Adrenal gland (tissue), 12 donors: ENCODE results near the gene ANKRD36B. TPM values are rescaled to one million over a fixed set of nuclear protein-coding genes. Genes with fewer than 3 reads are reported as not detected.
"Not testable (repeated sequence)": the region's sequence is repeated elsewhere in the genome, so short reads cannot be mapped to it uniquely, and the experiment has no call there.

Source experiments
- DNase-seq, 7 donors: peaks; one replicate each; pipeline ENCODE4 v3.0.0-alpha.2; 2019 to 2020
- H3K27ac ChIP-seq, 5 donors: fragments of 200-600 bp; sonication (generic) in 4 of 5; 1 replicate in 3 of 5; 2 replicates in 2 of 5; pipeline versions ENCODE4 v1.5.1 to v1.8.0; 2016 to 2020; ENCODE audit warnings: mild to moderate bottlenecking in 1 of 5
- H3K27me3 ChIP-seq: fragments of 200-600 bp; 2 replicates; pipeline ENCODE4 v1.8.0; 2021
- H3K36me3 ChIP-seq, 2 donors: fragments of 200-600 bp; replicated peaks in 1 of 2; 1 replicate in 1 of 2; 2 replicates in 1 of 2; pipeline versions ENCODE4 v1.5.1 to v1.8.0; 2018 to 2022
- H3K4me1 ChIP-seq, 2 donors: fragments of 200-600 bp; replicated peaks in 1 of 2; 1 replicate in 1 of 2; 2 replicates in 1 of 2; pipeline versions ENCODE4 v1.5.1 to v1.8.0; 2018 to 2021
- H3K4me3 ChIP-seq, 4 donors: fragments of 200-600 bp; sonication (generic) in 3 of 4; one replicate each; pipeline ENCODE4 v1.5.1; 2016 to 2018
- H3K9me3 ChIP-seq, 3 donors: fragments of 200-600 bp; sonication (generic) in 1 of 3; replicated peaks in 1 of 3; 1 replicate in 2 of 3; 2 replicates in 1 of 3; pipeline versions ENCODE4 v1.5.1 to v1.8.0; 2016 to 2021
- POLR2A ChIP-seq, 2 donors: fragments of 450-650 bp; IDR thresholded peaks; one replicate each; pipeline ENCODE4 v1.6.1; 2017; ENCODE audit warnings: antibody characterized with exemption in 2 of 2, mild to moderate bottlenecking in 2 of 2, moderate library complexity in 1 of 2
- WGBS, 4 donors: extraction: QIAGEN DNeasy Blood & Tissue Kit in 2 of 4; methylation state at CpG; one replicate each; pipeline versions ENCODE4 v1.1.5 to v1.1.7; 2013 to 2017; 5-methylcytosine and 5-hydroxymethylcytosine counted together
- intact Hi-C, 2 donors: fragments of 100-400 bp; cut with DNase I; formaldehyde crosslinking; loops; one replicate each; pipeline versions ENCODE4 v1.14.1 to v1.15.0; 2022 to 2023
- polyA plus RNA-seq, 3 donors: library from polyadenylated mRNA; stranded (reverse); fragments of 200-250 nt in 2 of 3; fragments of 350-450 nt in 1 of 3; fragmentation: Illumina TruSeq in 1 of 3; extraction: RNeasy Lipid Tissue Mini Kit (QIAGEN cat#74804) in 1 of 3; gene quantifications; one replicate each; pipeline ENCODE4 v1.2.3, GENCODE V29; 2013 to 2014
- total RNA-seq, 9 donors: library from RNA; depleted of rRNA in 4 of 9; stranded (reverse); fragments of >200 nt in 4 of 9; fragments of 120-200 nt in 1 of 9; fragmentation: NEBNext Ultra II Directional in 1 of 9; extraction: Animal tissue kit (Norgen Biotek cat#: 25700) in 1 of 9; gene quantifications; one replicate each; pipeline versions ENCODE4 v1.1.0 to v1.2.4, GENCODE V29; 2013 to 2023
- TF ChIP-seq, protein P1 (sequence below), 6 experiments: fragments of 450-650 bp in 4 of 6; fragments of 200-600 bp in 2 of 6; sonication (generic) in 1 of 6; IDR thresholded peaks; 1 replicate in 5 of 6; 2 replicates in 1 of 6; pipeline versions ENCODE4 v1.5.1 to v1.8.0; 2016 to 2021; ENCODE audit warnings: antibody characterized with exemption in 6 of 6, mild to moderate bottlenecking in 2 of 6, moderate library complexity in 1 of 6
- donor health status: healthy with polysubstance abuse.
- donor health status: Bipolar disorder and iron deficiency.
- donor health status: DM: yes; HTN: yes; CAD: no.
- donor health status: DM: no; HTN: no; CAD: no.
- donor health status: DM: no; HTN: no; CAD: no.
- donor health status: DM: yes; HTN: yes; CAD: no.

ANKRD36B gene
- total and polyA plus RNA-seq, 12 donors, result 3.2 to 122 (median 10.2) TPM

DNA sequence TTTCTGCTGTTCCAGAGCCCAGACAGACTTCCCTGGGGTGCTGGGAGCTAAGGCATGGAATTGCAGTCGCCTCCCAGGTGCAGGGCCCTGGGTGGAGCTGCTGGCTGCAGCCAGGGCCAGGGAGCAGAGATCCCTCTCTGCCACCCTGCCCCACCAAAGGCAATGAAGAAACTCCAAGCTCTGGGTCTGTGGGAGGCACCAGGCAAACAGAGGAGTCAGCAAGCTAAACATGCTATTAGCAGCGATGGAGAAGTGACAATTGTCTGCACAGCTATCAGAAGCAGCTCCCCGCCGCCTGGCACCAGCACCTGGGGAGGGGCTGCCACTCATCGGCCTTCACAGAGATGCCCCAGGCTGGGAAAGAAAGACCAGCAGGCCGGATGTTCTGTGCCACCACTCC lies 28.2 kb upstream of the ANKRD36B start:
- H3K4me3 ChIP-seq, result no peak overlapping the region
- no peak for TF ChIP-seq POLR2A (IDR thresholded peaks at IDR 0.05)
- TF ChIP-seq, protein P1, sequence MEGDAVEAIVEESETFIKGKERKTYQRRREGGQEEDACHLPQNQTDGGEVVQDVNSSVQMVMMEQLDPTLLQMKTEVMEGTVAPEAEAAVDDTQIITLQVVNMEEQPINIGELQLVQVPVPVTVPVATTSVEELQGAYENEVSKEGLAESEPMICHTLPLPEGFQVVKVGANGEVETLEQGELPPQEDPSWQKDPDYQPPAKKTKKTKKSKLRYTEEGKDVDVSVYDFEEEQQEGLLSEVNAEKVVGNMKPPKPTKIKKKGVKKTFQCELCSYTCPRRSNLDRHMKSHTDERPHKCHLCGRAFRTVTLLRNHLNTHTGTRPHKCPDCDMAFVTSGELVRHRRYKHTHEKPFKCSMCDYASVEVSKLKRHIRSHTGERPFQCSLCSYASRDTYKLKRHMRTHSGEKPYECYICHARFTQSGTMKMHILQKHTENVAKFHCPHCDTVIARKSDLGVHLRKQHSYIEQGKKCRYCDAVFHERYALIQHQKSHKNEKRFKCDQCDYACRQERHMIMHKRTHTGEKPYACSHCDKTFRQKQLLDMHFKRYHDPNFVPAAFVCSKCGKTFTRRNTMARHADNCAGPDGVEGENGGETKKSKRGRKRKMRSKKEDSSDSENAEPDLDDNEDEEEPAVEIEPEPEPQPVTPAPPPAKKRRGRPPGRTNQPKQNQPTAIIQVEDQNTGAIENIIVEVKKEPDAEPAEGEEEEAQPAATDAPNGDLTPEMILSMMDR (IDR thresholded peaks at IDR 0.05), result no peak
- DNase-seq, result no peak
- no peaks in the 10 kb centered on the region for H3K36me3 ChIP-seq
- H3K27me3 ChIP-seq, result no peaks in the 10 kb centered on the region
- intact Hi-C loops, result no loop called here
- no peaks in the 10 kb centered on the region for H3K4me1 ChIP-seq
- H3K27ac ChIP-seq, result no peak overlapping the region
- no peaks in the 10 kb centered on the region for H3K9me3 ChIP-seq
- WGBS, 4 donors, result 80 to 93% (median 87%) methylated on average over 1 to 6 of the region's 6 CpGs; no CpG with 5 or more reads in 1 of the 4 donors

GRCh38 chr2:97615746-97616145 lies 26.1 kb upstream of the ANKRD36B start:
- intact Hi-C loops, H3K36me3 ChIP-seq, H3K4me3 ChIP-seq, H3K9me3 ChIP-seq, H3K27me3 ChIP-seq, DNase-seq, H3K4me1 ChIP-seq, H3K27ac ChIP-seq: not testable (repeated sequence)
- 14% methylated on average over 1 of the region's 8 CpGs; no CpG with 5 or more reads in 3 of the 4 donors for WGBS, 4 donors

DNA sequence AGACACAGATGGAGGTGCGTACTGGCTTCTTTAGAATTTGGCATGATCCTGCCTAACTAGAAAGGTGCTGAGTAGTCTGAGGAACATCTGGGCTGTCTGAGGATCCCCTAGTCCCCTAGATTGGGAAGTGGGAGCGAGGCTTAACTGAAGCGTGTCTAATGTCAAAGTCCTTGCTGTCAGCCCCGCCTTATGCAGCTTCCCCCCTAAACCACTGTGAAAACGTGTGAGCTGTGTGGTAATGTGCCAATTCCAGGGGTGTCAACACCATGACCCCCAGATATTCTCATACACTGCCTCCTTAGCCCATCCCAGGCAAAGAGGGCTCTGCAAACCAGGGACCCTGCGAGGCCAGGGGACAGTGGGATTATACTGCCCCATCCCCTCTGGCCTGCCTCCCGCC lies 22.2 kb upstream of the ANKRD36B start:
- WGBS, 4 donors, result 54% methylated on average over 3 of the region's 7 CpGs; no CpG with 5 or more reads in 3 of the 4 donors
- H3K36me3 ChIP-seq, H3K27ac ChIP-seq, H3K4me3 ChIP-seq, intact Hi-C loops, H3K27me3 ChIP-seq, H3K9me3 ChIP-seq, DNase-seq, H3K4me1 ChIP-seq: not testable (repeated sequence)

GRCh38 chr2:97608745-97609144 lies 19.1 kb upstream of the ANKRD36B start:
- H3K9me3 ChIP-seq, H3K27ac ChIP-seq, H3K27me3 ChIP-seq, H3K4me3 ChIP-seq, H3K4me1 ChIP-seq, DNase-seq, H3K36me3 ChIP-seq, intact Hi-C loops: not testable (repeated sequence)
- 73 to 86% (median 86%) methylated on average over 2 to 4 of the region's 4 CpGs for WGBS, 4 donors

- DNase-seq, H3K36me3 ChIP-seq: not testable (repeated sequence)
- WGBS, 4 donors, result 73 to 76% methylated on average over 3 to 4 of the region's 12 CpGs; no CpG with 5 or more reads in 2 of the 4 donors
Measured at GRCh38 chr2:97605524-97606339, 16.1 kb upstream of the ANKRD36B start.

GRCh38 chr2:97605109-97605508 lies 15.4 kb upstream of the ANKRD36B start:
- H3K4me3 ChIP-seq, H3K36me3 ChIP-seq, H3K9me3 ChIP-seq, intact Hi-C loops, DNase-seq, H3K27me3 ChIP-seq, H3K4me1 ChIP-seq, H3K27ac ChIP-seq: not testable (repeated sequence)
- WGBS, 4 donors, result 65 to 77% methylated on average over 4 of the region's 8 CpGs; no CpG with 5 or more reads in 2 of the 4 donors

More at GRCh38 chr2:97605524-97606339, 16.1 kb upstream of the ANKRD36B start:
- H3K27ac ChIP-seq, H3K9me3 ChIP-seq, H3K27me3 ChIP-seq, H3K4me1 ChIP-seq, H3K4me3 ChIP-seq, intact Hi-C loops: not testable (repeated sequence)

GRCh38 chr2:97601537-97601936 lies 11.9 kb upstream of the ANKRD36B start:
- WGBS, 4 donors, result 76 to 77% methylated on average over 5 to 7 of the region's 10 CpGs; no CpG with 5 or more reads in 2 of the 4 donors
- DNase-seq, H3K9me3 ChIP-seq, H3K4me3 ChIP-seq, H3K27ac ChIP-seq, H3K27me3 ChIP-seq, H3K4me1 ChIP-seq, H3K36me3 ChIP-seq, intact Hi-C loops: not testable (repeated sequence)

DNA sequence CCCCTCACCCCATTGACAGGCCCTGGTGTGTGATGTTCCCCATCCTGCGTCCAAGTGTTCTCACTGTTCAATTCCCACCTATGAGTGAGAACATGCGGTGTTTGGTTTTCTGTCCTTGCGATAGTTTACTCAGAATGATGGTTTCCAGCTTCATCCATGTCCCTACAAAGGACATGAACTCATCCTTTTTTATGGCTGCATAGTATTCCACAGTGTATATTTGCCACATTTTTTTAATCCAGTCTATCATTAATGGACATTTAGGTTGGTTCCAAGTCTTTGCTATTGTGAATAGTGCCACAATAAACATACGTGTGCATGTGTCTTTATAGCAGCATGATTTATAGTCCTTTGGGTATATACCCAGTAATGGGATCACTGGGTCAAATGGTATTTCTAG lies 6.5 kb upstream of the ANKRD36B start:
- not testable (repeated sequence) for H3K4me3 ChIP-seq, H3K4me1 ChIP-seq, H3K9me3 ChIP-seq, H3K36me3 ChIP-seq, DNase-seq, H3K27me3 ChIP-seq, H3K27ac ChIP-seq
- 86 to 96% (median 92%) methylated on average over 3 to 4 of the region's 4 CpGs for WGBS, 4 donors
- intact Hi-C loops, result loop anchor here (10.0 kb wide), 3 partner anchors 49 to 109 kb away; partner anchors contain the start of gene COX5B (in 1 of the 2)

GRCh38 chr2:97593520-97593919 lies 3.8 kb upstream of the ANKRD36B start:
- H3K27ac ChIP-seq, H3K9me3 ChIP-seq, H3K4me1 ChIP-seq, H3K27me3 ChIP-seq, DNase-seq, H3K36me3 ChIP-seq, H3K4me3 ChIP-seq: not testable (repeated sequence)
- WGBS, 4 donors, result 79 to 89% (median 84%) methylated on average over 3 of the region's 3 CpGs
- intact Hi-C loops, result loop anchor here (10.0 kb wide), 3 partner anchors 51 to 111 kb away; partner anchors contain the start of gene COX5B (in 1 of the 2)
